Duodenal mucosa (tissue), 2 donors: Measurements from ENCODE around the gene ITPK1.

Source experiments
- H3K27ac ChIP-seq: one replicate; pipeline ENCODE4 v1.7.0; 2013; ENCODE audit warnings: low read depth, low read length
- H3K27me3 ChIP-seq, 2 donors: one replicate each; pipeline ENCODE4 v1.7.0; 2013; ENCODE audit warnings: low read length in 2 of 2, control low read depth in 1 of 2; ENCODE audit not compliant: insufficient read depth in 2 of 2, control insufficient read depth in 1 of 2
- H3K36me3 ChIP-seq, 2 donors: one replicate each; pipeline ENCODE4 v1.7.0; 2013; ENCODE audit warnings: low read length in 2 of 2, control low read depth in 1 of 2; ENCODE audit not compliant: insufficient read depth in 2 of 2, control insufficient read depth in 1 of 2
- H3K4me1 ChIP-seq, 2 donors: one replicate each; pipeline ENCODE4 v1.7.0; 2013; ENCODE audit warnings: low read length in 2 of 2, control low read depth in 1 of 2; ENCODE audit not compliant: insufficient read depth in 2 of 2, control insufficient read depth in 1 of 2
- H3K4me3 ChIP-seq, 2 donors: one replicate each; pipeline ENCODE4 v1.7.0; 2013; ENCODE audit warnings: low read length in 2 of 2, low read depth in 1 of 2
- H3K9ac ChIP-seq, 2 donors: one replicate each; pipeline ENCODE4 v1.7.0; 2013; ENCODE audit warnings: low read length in 2 of 2, low read depth in 1 of 2
- H3K9me3 ChIP-seq, 2 donors: one replicate each; pipeline ENCODE4 v1.7.0; 2013; ENCODE audit warnings: low read length in 2 of 2, control low read depth in 1 of 2; ENCODE audit not compliant: control insufficient read depth in 1 of 2

The ITPK1 gene

GRCh38 chr14:92951912-92952471 is 163.7 kb downstream of the ITPK1 start:
- peaks cover 33 to 74% of the 10 kb centered on the region in 2 donors for H3K36me3 ChIP-seq
- H3K9ac ChIP-seq = no peak overlapping the region
- H3K4me1 ChIP-seq = no peaks in the 10 kb centered on the region
- H3K9me3 ChIP-seq = no peaks in the 10 kb centered on the region
- no peak overlapping the region for H3K4me3 ChIP-seq
- no peak overlapping the region for H3K27ac ChIP-seq
- H3K27me3 ChIP-seq = no peaks in the 10 kb centered on the region

GRCh38 chr14:92951261-92951660 is 164.5 kb downstream of the ITPK1 start:
- Histone ChIP-seq H3K4me1 (peaks cover 5 to 6% of the 10 kb centered on the region in 2 donors), H3K27me3 (no peaks in the 10 kb centered on the region), H3K36me3 (peaks cover 27 to 74% of the 10 kb centered on the region in 2 donors), H3K27ac (no peak overlapping the region), H3K9me3 (no peaks in the 10 kb centered on the region), H3K4me3 (no peak overlapping the region), H3K9ac (no peak overlapping the region)

- Histone ChIP-seq H3K9ac (no peak overlapping the region), H3K4me1 (peaks cover 10 to 11% of the 10 kb centered on the region in 2 donors), H3K36me3 (peaks cover 30 to 74% of the 10 kb centered on the region in 2 donors), H3K27me3 (no peaks in the 10 kb centered on the region), H3K9me3 (no peaks in the 10 kb centered on the region), H3K4me3 (no peak overlapping the region), H3K27ac (no peak overlapping the region)
These were observed 165.0 kb downstream of the ITPK1 start for GRCh38 chr14:92950773-92951172.

- Histone ChIP-seq H3K9ac (no peak overlapping the region), H3K4me3 (no peak overlapping the region), H3K27ac (no peak overlapping the region), H3K4me1 (peaks cover 12 to 13% of the 10 kb centered on the region in 2 donors), H3K36me3 (peaks cover 36 to 74% of the 10 kb centered on the region in 2 donors), H3K27me3 (no peaks in the 10 kb centered on the region), H3K9me3 (no peaks in the 10 kb centered on the region)
These were observed 165.6 kb downstream of the ITPK1 start for GRCh38 chr14:92950193-92950540.

- H3K9ac ChIP-seq = no peak overlapping the region
- H3K4me1 ChIP-seq = peaks cover 12 to 13% of the 10 kb centered on the region in 2 donors
- H3K27ac ChIP-seq = no peak overlapping the region
- peaks cover 32 to 74% of the 10 kb centered on the region in 2 donors for H3K36me3 ChIP-seq
- no peak overlapping the region for H3K4me3 ChIP-seq
- no peaks in the 10 kb centered on the region for H3K27me3 ChIP-seq
- H3K9me3 ChIP-seq = no peaks in the 10 kb centered on the region
These were observed 166.1 kb downstream of the ITPK1 start for GRCh38 chr14:92949496-92950192.

GRCh38 chr14:92948647-92949046 is 167.1 kb downstream of the ITPK1 start:
- Histone ChIP-seq H3K36me3 (peaks cover 29 to 76% of the 10 kb centered on the region in 2 donors), H3K9ac (no peak overlapping the region), H3K9me3 (no peaks in the 10 kb centered on the region), H3K27ac (no peak overlapping the region), H3K27me3 (no peaks in the 10 kb centered on the region), H3K4me3 (no peak overlapping the region), H3K4me1 (peaks cover 12 to 13% of the 10 kb centered on the region in 2 donors)

GRCh38 chr14:92946847-92947545 is 168.7 kb downstream of the ITPK1 start:
- Histone ChIP-seq H3K9me3 (no peaks in the 10 kb centered on the region), H3K4me1 (peaks cover 12 to 13% of the 10 kb centered on the region in 2 donors), H3K27me3 (no peaks in the 10 kb centered on the region), H3K27ac (no peak overlapping the region), H3K9ac (peak overlapping the region in 1 of 2 donors; percentile 24), H3K4me3 (no peak overlapping the region), H3K36me3 (peaks cover 40 to 88% of the 10 kb centered on the region in 2 donors)

- peak overlapping the region in 1 of 2 donors; percentile 24 for H3K9ac ChIP-seq
- peak overlapping the region; percentile 54 for H3K27ac ChIP-seq
- no peaks in the 10 kb centered on the region for H3K27me3 ChIP-seq
- no peak overlapping the region for H3K4me3 ChIP-seq
- H3K36me3 ChIP-seq = peaks cover 39 to 89% of the 10 kb centered on the region in 2 donors
- H3K9me3 ChIP-seq = no peaks in the 10 kb centered on the region
- peaks cover 12 to 13% of the 10 kb centered on the region in 2 donors for H3K4me1 ChIP-seq
These were observed 169.5 kb downstream of the ITPK1 start for GRCh38 chr14:92945959-92946846.

- H3K9ac ChIP-seq = no peak overlapping the region
- peak overlapping the region; percentile 54 for H3K27ac ChIP-seq
- H3K4me1 ChIP-seq = peaks cover 12 to 13% of the 10 kb centered on the region in 2 donors
- H3K4me3 ChIP-seq = no peak overlapping the region
- H3K9me3 ChIP-seq = no peaks in the 10 kb centered on the region
- no peaks in the 10 kb centered on the region for H3K27me3 ChIP-seq
- peaks cover 34 to 87% of the 10 kb centered on the region in 2 donors for H3K36me3 ChIP-seq
These were observed 170.2 kb downstream of the ITPK1 start for GRCh38 chr14:92945544-92945943.
